HT-29 (cell line): Measurements from ENCODE around the gene CD96. TPM values are rescaled to one million over a fixed set of nuclear protein-coding genes. Genes with fewer than 3 reads are reported as not detected.
"Not testable (repeated sequence)": the region's sequence is repeated elsewhere in the genome, so short reads cannot be mapped to it uniquely, and the experiment has no call there.

Source experiments
- DNase-seq: peaks from one replicate; pipeline ENCODE4 v3.0.0-alpha.2; 2015; ENCODE audit warnings: low spot score
- total RNA-seq: library from RNA; depleted of rRNA; stranded (reverse); fragments of >200 nt; shearing (Covaris generic); gene quantifications from 2 replicates; pipeline ENCODE4 v1.2.3, GENCODE V29; 2014

Gene CD96
- total RNA-seq, 1 experiment from 2014 or later = not detected

GRCh38 chr3:111561902-111562301 is 19.9 kb downstream of the CD96 start:
- not testable (repeated sequence) for DNase-seq

- no peak for DNase-seq
These were observed 24.8 kb downstream of the CD96 start for GRCh38 chr3:111566844-111567243.

- DNase-seq = no peak
These were observed 26.4 kb downstream of the CD96 start for GRCh38 chr3:111568355-111568754.

GRCh38 chr3:111568911-111569310 is 26.9 kb downstream of the CD96 start:
- no peak for DNase-seq

- no peak for DNase-seq
These were observed 28.5 kb downstream of the CD96 start for GRCh38 chr3:111570404-111571030.

GRCh38 chr3:111571282-111571681 is 29.3 kb downstream of the CD96 start:
- DNase-seq = no peak

- DNase-seq = no peak
These were observed 30.0 kb downstream of the CD96 start for GRCh38 chr3:111571907-111572460.

- no peak for DNase-seq
These were observed 35.1 kb downstream of the CD96 start for GRCh38 chr3:111577113-111577512.

- DNase-seq = peak; percentile 83
These were observed 36.0 kb downstream of the CD96 start for GRCh38 chr3:111577798-111578685.

- DNase-seq = no peak
These were observed 36.9 kb downstream of the CD96 start for GRCh38 chr3:111578867-111579266.

- no peak for DNase-seq
These were observed 37.5 kb downstream of the CD96 start for GRCh38 chr3:111579495-111579894.

GRCh38 chr3:111581403-111582119 is 39.6 kb downstream of the CD96 start:
- no peak for DNase-seq

GRCh38 chr3:111582120-111582474 is 40.1 kb downstream of the CD96 start:
- peak; percentile 44 for DNase-seq

- DNase-seq = no peak
These were observed 42.7 kb downstream of the CD96 start for GRCh38 chr3:111584744-111585143.

- peak; percentile 80 for DNase-seq
These were observed 43.2 kb downstream of the CD96 start for GRCh38 chr3:111585217-111585616.

- DNase-seq = no peak
These were observed 46.5 kb downstream of the CD96 start for GRCh38 chr3:111588527-111588926.

- no peak for DNase-seq
These were observed 47.5 kb downstream of the CD96 start for GRCh38 chr3:111589303-111590142.

GRCh38 chr3:111590143-111590491 is 48.1 kb downstream of the CD96 start:
- no peak for DNase-seq

- DNase-seq = no peak
These were observed 49.6 kb downstream of the CD96 start for GRCh38 chr3:111591555-111591954.

- DNase-seq = no peak
These were observed 50.1 kb downstream of the CD96 start for GRCh38 chr3:111592143-111592542.

GRCh38 chr3:111592936-111593335 is 50.9 kb downstream of the CD96 start:
- DNase-seq = no peak
